Fibroblast of skin of abdomen (primary cell): Measurements from ENCODE around the gene MARCHF3.
A peak's percentile ranks its signal among the peaks of the same experiment; 100 is the strongest.
"Not testable (repeated sequence)": the region's sequence is repeated elsewhere in the genome, so short reads cannot be mapped to it uniquely, and the experiment has no call there.

ENCODE experiments used
- DNase-seq: peaks from one replicate; pipeline ENCODE4 v3.0.0-alpha.2; 2013

MARCHF3 gene

GRCh38 chr5:126915496-126915895 lies 114.9 kb downstream of the MARCHF3 start:
- DNase-seq = no peak

DNA sequence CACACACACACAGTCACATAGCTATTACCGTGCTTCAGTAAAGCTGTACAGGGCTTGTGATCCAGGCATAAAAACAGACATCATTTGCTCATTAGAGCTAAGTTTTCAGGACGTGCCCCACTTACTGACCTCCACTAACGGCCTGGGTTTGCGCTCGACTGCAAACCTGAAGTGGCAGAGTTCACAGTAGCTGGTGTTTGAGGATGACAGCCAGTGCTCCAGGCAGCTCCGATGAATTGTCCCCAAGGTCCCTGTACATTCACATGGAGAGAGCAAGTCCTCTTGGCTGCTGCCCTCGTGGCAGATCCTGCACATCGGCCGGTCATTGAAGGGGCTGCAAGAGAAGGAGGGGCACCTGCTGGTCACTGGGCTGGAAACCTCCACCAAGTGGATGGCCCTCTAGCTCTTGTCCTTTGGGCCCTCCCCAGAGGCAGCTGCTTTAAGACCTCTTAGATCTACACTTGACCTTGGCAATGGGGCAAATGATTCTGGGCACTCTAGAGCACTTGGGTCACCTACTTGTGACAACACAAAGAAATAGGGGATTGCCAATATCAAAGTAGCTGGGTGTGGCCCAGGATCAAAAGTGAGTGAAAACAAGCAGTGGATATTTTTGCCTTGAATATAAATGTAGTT lies 115.4 kb downstream of the MARCHF3 start:
- no peak for DNase-seq

GRCh38 chr5:126912616-126913200 lies 117.7 kb downstream of the MARCHF3 start:
- DNase-seq = peak; percentile 67

GRCh38 chr5:126911986-126912385 lies 118.4 kb downstream of the MARCHF3 start:
- no peak for DNase-seq

DNA sequence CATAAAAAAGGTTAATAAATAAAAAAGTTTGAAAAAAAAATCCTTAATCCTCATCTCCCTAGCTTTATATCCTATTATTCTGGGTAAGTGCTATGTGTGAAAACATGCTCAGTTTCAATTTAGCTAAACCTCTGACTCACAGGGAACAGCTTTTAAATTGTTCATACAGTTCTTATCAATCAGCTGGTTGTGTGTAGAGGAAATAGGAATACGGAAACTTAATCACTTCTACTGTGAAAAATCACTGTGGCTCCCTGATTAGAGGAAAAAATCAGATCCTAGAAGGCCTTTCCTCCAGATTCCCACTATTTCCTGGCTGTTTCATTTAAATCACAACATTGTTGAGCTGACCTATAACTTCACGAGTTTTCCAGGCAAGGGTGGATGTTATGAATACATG lies 120.5 kb downstream of the MARCHF3 start:
- no peak for DNase-seq

GRCh38 chr5:126904407-126904806 lies 126.0 kb downstream of the MARCHF3 start:
- not testable (repeated sequence) for DNase-seq

DNA sequence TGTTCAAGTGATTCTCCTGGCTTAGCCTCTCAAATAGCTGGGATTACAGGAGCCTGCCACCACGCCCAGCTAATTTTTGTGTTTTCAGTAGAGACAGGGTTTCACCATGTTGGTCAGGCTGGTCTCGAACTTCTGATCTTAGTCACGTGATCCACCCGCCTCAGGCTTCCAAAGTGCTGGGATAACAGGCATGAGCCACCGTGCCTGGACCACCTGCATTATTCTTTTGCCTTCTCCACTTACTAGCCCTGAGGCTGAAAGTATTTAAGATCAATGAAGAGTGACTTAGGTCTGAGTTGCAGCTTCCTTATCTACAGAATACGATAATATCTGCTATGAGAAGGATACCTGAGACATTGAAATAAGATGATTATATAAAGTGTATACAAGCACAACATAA lies 129.6 kb downstream of the MARCHF3 start:
- no peak for DNase-seq

DNA sequence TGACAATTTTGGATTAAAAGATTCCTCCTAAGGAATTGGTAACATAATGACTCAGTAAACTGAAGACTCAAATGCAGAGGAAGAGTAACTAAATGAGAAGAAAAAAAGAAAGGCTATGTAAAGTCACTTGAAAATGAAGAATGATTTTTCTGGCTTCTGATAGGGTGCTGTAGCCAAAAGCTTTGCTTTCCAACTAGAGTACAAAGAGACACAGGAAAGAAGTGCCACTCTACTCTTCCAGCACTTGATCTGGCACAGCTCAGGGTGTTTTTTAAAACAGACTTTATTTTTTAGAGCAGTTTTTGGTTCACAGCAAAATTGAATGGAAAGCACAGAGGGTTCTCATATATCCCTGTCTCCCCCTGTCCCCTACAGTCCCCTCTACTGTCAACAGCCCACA lies 130.9 kb downstream of the MARCHF3 start:
- no peak for DNase-seq

GRCh38 chr5:126897851-126898630 lies 132.3 kb downstream of the MARCHF3 start:
- no peak for DNase-seq

GRCh38 chr5:126896170-126896702 lies 134.1 kb downstream of the MARCHF3 start:
- no peak for DNase-seq

DNA sequence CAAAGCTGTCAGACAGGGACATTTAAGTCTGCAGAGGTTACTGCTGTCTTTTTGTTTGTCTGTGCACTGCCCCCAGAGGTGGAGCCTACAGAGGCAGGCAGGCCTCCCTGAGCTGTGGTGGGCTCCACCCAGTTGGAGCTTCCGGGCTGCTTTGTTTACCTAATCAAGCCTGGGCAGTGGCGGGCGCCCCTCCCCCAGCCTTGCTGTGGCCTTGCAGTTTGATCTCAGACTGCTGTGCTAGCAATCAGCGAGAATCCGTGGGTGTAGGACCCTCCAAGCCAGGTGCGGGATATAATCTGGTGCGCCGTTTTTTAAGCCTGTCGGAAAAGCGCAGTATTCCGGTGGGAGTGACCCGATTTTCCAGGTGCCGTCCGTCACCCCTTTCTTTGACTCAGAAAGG lies 134.6 kb downstream of the MARCHF3 start:
- DNase-seq = not testable (repeated sequence)

DNA sequence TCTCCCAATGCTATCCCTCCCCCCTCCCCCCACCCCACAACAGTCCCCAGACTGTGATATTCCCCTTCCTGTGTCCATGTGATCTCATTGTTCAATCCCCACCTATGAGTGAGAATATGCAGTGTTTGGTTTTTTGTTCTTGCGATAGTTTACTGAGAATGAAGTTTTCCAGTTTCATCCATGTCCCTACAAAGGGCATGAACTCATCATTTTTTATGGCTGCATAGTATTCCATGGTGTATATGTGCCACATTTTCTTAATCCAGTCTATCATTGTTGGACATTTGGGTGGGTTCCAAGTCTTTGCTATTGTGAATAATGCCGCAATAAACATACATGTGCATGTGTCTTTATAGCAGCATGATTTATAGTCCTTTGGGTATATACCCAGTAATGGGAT lies 139.9 kb downstream of the MARCHF3 start:
- DNase-seq = not testable (repeated sequence)

DNA sequence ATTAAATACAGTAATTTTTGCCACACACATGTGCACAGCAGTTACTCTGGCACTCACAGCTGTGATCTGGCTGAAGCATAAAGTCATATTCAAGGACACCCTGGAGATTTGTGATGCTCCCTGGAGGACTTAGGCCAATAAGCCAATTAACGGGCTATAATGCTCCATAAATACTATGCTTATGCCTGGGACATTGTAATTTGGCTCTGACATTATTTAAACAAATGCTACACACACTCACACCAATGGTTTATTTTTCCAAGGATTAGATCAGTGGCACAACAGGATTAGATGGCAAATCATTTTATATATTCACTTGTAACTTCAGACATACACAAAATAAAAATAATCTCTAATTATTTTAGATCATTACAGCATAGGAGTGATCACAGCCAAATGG lies 142.2 kb downstream of the MARCHF3 start:
- DNase-seq = no peak

DNA sequence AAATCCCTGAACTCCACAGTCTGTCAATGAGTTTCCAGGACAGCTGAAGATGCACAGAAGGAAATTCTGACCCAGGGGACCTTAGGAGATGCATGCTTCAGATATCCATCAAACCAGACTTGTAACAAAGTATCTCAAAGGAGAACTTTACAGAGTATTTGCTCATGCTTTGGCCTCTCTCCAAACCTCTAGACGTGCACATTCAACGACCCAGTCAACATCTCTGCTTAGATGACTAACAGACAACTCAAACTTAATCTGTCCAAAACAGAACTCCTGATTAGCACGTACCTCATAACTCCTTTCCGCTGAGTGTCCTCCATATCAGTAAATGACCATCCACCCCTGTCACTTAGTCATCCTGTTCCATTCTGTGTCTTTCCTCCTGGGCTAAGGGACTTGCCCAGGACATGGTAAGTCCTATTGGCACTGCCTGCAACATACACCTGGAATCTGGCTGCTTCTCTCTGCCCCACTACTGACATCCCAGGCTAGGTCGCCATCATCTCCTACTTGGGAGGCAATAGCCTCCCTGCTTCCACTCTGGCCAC lies 146.0 kb downstream of the MARCHF3 start:
- peak; percentile 89 for DNase-seq

GRCh38 chr5:126883564-126884245 lies 146.7 kb downstream of the MARCHF3 start:
- no peak for DNase-seq

- DNase-seq = no peak
Measured at GRCh38 chr5:126881821-126882600, 148.3 kb downstream of the MARCHF3 start.

DNA sequence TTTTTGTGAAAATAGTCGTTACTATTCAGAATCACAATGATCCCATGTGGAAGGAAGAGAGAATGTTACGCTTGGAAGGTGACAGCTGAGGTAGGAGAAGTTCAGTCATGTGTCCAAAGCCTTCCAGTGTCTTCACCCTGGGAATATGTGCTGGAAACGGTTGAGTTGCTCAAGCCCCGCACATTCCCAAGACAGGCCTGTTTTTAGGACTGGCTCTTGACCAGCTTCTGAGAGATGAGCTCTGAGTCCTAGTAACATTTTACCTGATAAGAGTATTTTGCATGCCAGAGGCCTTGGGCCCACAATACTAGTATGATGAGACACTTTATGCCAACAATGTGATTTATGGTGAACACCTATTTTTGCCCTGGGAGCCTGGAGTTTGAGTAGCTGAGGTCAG lies 151.7 kb downstream of the MARCHF3 start:
- DNase-seq = no peak

- DNase-seq = no peak
Measured at GRCh38 chr5:126878085-126878484, 152.3 kb downstream of the MARCHF3 start.

GRCh38 chr5:126877602-126878001 lies 152.8 kb downstream of the MARCHF3 start:
- no peak for DNase-seq

DNA sequence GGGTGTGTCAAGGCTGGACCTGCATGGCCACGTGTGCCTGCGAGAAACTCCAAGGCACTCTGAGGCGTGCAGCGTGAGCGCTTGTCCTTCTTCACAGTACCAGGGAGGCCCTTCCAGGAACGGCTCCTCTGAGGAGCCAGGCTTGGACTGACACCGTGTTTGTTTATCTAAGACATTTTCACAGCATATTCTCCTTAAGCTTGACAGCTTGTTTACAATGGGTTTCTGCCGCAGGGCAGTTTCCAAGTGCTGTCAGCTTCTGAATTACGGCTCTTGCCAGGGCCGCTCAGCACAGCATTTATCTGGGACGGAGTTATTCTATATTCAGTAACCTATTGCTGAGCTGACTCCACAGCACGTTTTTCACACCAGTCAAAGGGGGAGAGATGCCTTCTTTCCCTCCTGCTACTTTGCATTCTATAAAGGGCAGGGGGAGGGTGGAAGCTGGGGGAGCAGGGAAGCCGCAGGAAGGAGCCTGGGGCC lies 155.0 kb downstream of the MARCHF3 start:
- no peak for DNase-seq

DNA sequence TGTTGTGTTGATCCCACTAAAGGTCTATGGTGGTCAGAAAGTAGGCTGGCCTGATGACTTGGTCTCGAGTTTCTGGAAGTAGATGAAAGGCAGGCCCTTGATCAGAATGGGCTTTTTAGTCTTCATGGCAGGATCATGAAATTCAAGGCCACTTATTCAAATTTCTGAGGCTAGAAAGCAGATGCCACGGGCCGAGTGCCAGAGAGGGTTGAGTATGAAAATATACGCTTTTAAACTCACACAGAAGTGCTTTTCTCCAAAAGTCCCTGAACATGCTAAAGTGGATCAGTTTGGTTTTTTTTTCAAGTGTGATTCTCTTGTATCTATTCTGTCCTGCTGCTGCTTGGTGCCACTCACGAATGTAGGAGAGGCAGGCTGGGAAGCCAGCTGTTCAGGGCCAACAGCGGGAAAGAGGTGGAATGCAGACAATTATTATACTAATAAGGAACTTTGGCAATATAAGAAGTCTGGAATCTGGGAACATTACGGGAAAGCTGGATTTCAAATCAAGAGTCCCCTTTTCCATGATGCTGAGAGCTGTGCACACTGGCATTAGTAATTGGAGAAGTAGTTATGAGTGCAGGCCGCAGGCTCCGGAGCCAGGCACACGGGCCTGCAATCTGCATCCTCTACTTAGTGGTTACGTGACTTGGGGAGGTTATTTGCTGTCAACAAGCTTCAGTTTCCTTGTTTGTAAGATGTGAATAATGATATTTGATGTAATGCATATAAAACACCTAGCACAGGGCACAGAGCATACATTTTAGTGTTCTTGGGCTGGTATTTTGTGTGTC lies 157.6 kb downstream of the MARCHF3 start:
- DNase-seq = no peak
